Large intestine (tissue), 3 donors: Measurements from ENCODE around the gene RNFT1. TPM values are rescaled to one million over a fixed set of nuclear protein-coding genes. Genes with fewer than 3 reads are reported as not detected.
"Not testable (repeated sequence)": the region's sequence is repeated elsewhere in the genome, so short reads cannot be mapped to it uniquely, and the experiment has no call there.

ENCODE experiments used
- DNase-seq, 2 donors: peaks; one replicate each; pipeline versions ENCODE4 v3.0.0 to v3.0.0-alpha.2; 2013
- H3K27ac ChIP-seq: one replicate; pipeline ENCODE4 v1.5.1; 2013; ENCODE audit warnings: low read length
- H3K27me3 ChIP-seq: 2 replicates; pipeline ENCODE4 v1.6.1; 2013; ENCODE audit warnings: low read length; ENCODE audit not compliant: control insufficient read depth, insufficient read depth
- H3K36me3 ChIP-seq: 2 replicates; pipeline ENCODE4 v1.6.1; 2013; ENCODE audit warnings: low read length; ENCODE audit not compliant: control insufficient read depth, insufficient read depth
- H3K4me1 ChIP-seq: one replicate; pipeline ENCODE4 v1.6.1; 2013; ENCODE audit warnings: low read length; ENCODE audit not compliant: control insufficient read depth, insufficient read depth
- H3K4me3 ChIP-seq: one replicate; pipeline ENCODE4 v1.5.1; 2013; ENCODE audit warnings: low read length
- H3K9me3 ChIP-seq: one replicate; pipeline ENCODE4 v1.6.1; 2013; ENCODE audit warnings: mild to moderate bottlenecking, low read depth, low read length, moderate library complexity; ENCODE audit not compliant: control insufficient read depth
- WGBS: methylation state at CpG from one replicate; pipeline ENCODE4 v1.1.5; 2013; ENCODE audit warnings: low lambda C conversion rate; ENCODE audit not compliant: insufficient coverage; 5-methylcytosine and 5-hydroxymethylcytosine counted together
- polyA plus RNA-seq: library from polyadenylated mRNA; unstranded; fragments of 120-200 nt; gene quantifications from one replicate; pipeline ENCODE4 v1.2.1, GENCODE V29; 2013

The RNFT1 gene
- polyA plus RNA-seq, 1 donor, result 31.9 TPM

GRCh38 chr17:59972778-59973177 is 8.2 kb upstream of the RNFT1 start:
- 100% methylated on average over 1 of the region's 1 CpG for WGBS
- H3K27me3 ChIP-seq, result peaks cover 3% of the 10 kb centered on the region

GRCh38 chr17:59971771-59972170 is 7.2 kb upstream of the RNFT1 start:
- not testable (repeated sequence) for H3K9me3 ChIP-seq, H3K27ac ChIP-seq, H3K4me1 ChIP-seq, H3K27me3 ChIP-seq, H3K4me3 ChIP-seq, DNase-seq, H3K36me3 ChIP-seq
- WGBS, result no CpG with 5 or more reads among the region's 2 CpGs

More at GRCh38 chr17:59972778-59973177, 8.2 kb upstream of the RNFT1 start:
- Histone ChIP-seq H3K9me3 (no peaks in the 10 kb centered on the region), H3K4me1 (no peaks in the 10 kb centered on the region), H3K4me3 (no peak overlapping the region), H3K36me3 (no peaks in the 10 kb centered on the region), H3K27ac (no peak overlapping the region)
- no peak for DNase-seq

GRCh38 chr17:59963738-59964481 is 630 bp downstream of the RNFT1 start:
- no peaks in the 10 kb centered on the region for H3K9me3 ChIP-seq
- peaks cover 9% of the 10 kb centered on the region for H3K36me3 ChIP-seq
- peaks cover 8% of the 10 kb centered on the region for H3K4me1 ChIP-seq
- peak in 1 of 2 donors; percentile 10 for DNase-seq
- H3K27me3 ChIP-seq, result no peaks in the 10 kb centered on the region
- H3K4me3 ChIP-seq, result peak overlapping the region; percentile 84
- H3K27ac ChIP-seq, result peak overlapping the region; percentile 88
- WGBS, result no CpG with 5 or more reads among the region's 21 CpGs

- Histone ChIP-seq H3K4me3 (peak overlapping the region; percentile 84), H3K36me3 (peaks cover 12% of the 10 kb centered on the region), H3K9me3 (no peaks in the 10 kb centered on the region), H3K27ac (no peak overlapping the region), H3K4me1 (peaks cover 8% of the 10 kb centered on the region), H3K27me3 (no peaks in the 10 kb centered on the region)
- DNase-seq, result peak in 1 of 2 donors; percentile 0
- WGBS, result 100% methylated on average over 1 of the region's 6 CpGs
These were observed 1.7 kb downstream of the RNFT1 start for GRCh38 chr17:59962739-59963318.

- peaks cover 17% of the 10 kb centered on the region for H3K36me3 ChIP-seq
- 100% methylated on average over 3 of the region's 8 CpGs for WGBS
- H3K27ac ChIP-seq, DNase-seq, H3K27me3 ChIP-seq, H3K4me1 ChIP-seq, H3K4me3 ChIP-seq, H3K9me3 ChIP-seq: not testable (repeated sequence)
These were observed 5.0 kb downstream of the RNFT1 start for GRCh38 chr17:59959574-59959973.

DNA sequence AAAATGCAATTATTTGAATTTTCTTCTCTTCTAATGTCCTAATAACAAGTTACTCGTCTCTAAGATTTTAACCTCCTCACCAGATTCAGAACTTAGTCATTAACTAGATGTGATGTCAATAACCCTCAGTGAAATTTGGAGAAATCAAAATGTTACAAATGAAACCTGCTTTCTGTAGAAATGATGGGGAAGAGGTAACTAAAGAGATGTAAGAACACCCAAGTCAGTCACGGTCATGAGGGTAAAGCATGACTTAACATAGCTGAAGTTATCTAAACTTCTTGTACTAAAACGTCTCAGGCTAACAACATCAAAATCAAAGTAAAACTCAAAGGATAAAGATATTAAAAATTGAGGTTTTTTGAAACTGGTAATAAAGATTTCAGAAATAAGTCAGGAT is 9.7 kb downstream of the RNFT1 start:
- Histone ChIP-seq H3K4me3 (no peak overlapping the region), H3K27me3 (no peaks in the 10 kb centered on the region), H3K9me3 (no peaks in the 10 kb centered on the region), H3K4me1 (no peaks in the 10 kb centered on the region), H3K36me3 (peaks cover 19% of the 10 kb centered on the region), H3K27ac (no peak overlapping the region)
- WGBS, result 93% methylated on average over 2 of the region's 3 CpGs
- no peak for DNase-seq

- DNase-seq, result no peak
- Histone ChIP-seq H3K36me3 (peaks cover 21% of the 10 kb centered on the region), H3K9me3 (no peaks in the 10 kb centered on the region), H3K4me1 (no peaks in the 10 kb centered on the region), H3K27ac (no peak overlapping the region), H3K4me3 (no peak overlapping the region), H3K27me3 (no peaks in the 10 kb centered on the region)
- 100% methylated on average over 2 of the region's 3 CpGs for WGBS
These were observed 14.5 kb downstream of the RNFT1 start for GRCh38 chr17:59950049-59950448.

- H3K9me3 ChIP-seq, H3K27me3 ChIP-seq, H3K4me1 ChIP-seq, DNase-seq, H3K27ac ChIP-seq, H3K4me3 ChIP-seq: not testable (repeated sequence)
- 60% methylated on average over 2 of the region's 4 CpGs for WGBS
- peaks cover 24% of the 10 kb centered on the region for H3K36me3 ChIP-seq
These were observed 17.2 kb downstream of the RNFT1 start for GRCh38 chr17:59947310-59947709.

- not testable (repeated sequence) for H3K9me3 ChIP-seq, H3K4me3 ChIP-seq, H3K27ac ChIP-seq, H3K4me1 ChIP-seq, H3K27me3 ChIP-seq, DNase-seq
- WGBS, result 88% methylated on average over 3 of the region's 7 CpGs
- H3K36me3 ChIP-seq, result peaks cover 28% of the 10 kb centered on the region
These were observed 18.1 kb downstream of the RNFT1 start for GRCh38 chr17:59946433-59946832.

DNA sequence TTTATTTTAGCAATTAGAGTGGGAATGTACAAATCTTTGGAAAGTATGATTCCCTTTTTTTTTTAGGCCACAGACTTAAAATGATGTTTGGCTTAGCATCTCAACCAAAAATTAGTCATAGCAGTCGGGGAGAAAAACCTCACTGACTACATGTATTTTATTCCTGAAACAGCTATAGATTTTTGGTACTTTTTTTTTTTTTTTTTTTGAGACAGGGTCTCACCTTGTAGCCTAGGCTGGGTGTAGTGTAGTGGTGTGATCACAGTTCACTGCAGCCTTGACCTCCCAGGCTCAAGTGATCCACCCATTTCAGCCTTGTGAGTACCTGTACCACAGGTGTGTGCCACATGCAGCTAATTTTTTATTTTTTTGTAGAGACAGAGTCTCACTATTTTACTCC is 23.4 kb downstream of the RNFT1 start:
- H3K36me3 ChIP-seq, result peaks cover 47% of the 10 kb centered on the region
- no CpG with 5 or more reads among the region's 1 CpG for WGBS
- H3K27me3 ChIP-seq, result no peaks in the 10 kb centered on the region
- H3K4me1 ChIP-seq, result no peaks in the 10 kb centered on the region
- no peak overlapping the region for H3K4me3 ChIP-seq
- no peak overlapping the region for H3K27ac ChIP-seq
- DNase-seq, result no peak
- no peaks in the 10 kb centered on the region for H3K9me3 ChIP-seq

GRCh38 chr17:59940697-59941096 is 23.8 kb downstream of the RNFT1 start:
- H3K9me3 ChIP-seq, DNase-seq, H3K4me3 ChIP-seq, H3K27ac ChIP-seq, H3K27me3 ChIP-seq, H3K4me1 ChIP-seq: not testable (repeated sequence)
- peaks cover 47% of the 10 kb centered on the region for H3K36me3 ChIP-seq
- no CpG with 5 or more reads among the region's 3 CpGs for WGBS
